Fibroblast of the aortic adventitia (primary cell): Measurements from ENCODE around the gene SMARCC2. TPM values are rescaled to one million over a fixed set of nuclear protein-coding genes. Genes with fewer than 3 reads are reported as not detected.

Experiments used
- DNase-seq: peaks from one replicate; pipeline ENCODE4 v3.0.0-alpha.2; 2010; ENCODE audit warnings: low read depth
- H3K4me3 ChIP-seq: 2 replicates; pipeline ENCODE4 v1.5.1; 2011; ENCODE audit warnings: low read depth, mild to moderate bottlenecking, control low read depth, low read length, moderate library complexity
- total RNA-seq: library from RNA; depleted of rRNA; stranded (reverse); fragments of >200 nt; gene quantifications from 2 replicates; pipeline ENCODE4 v1.2.3, GENCODE V29; 2012; ENCODE audit warnings: low replicate concordance
- TF ChIP-seq, protein P1 (sequence below): IDR thresholded peaks from 2 replicates; pipeline ENCODE4 v1.5.1; 2011; ENCODE audit warnings: mild to moderate bottlenecking, low read length, control low read depth, inconsistent platforms; ENCODE audit not compliant: insufficient read depth

Gene SMARCC2
- total RNA-seq = 69.4 and 222 TPM in 2 replicates

DNA sequence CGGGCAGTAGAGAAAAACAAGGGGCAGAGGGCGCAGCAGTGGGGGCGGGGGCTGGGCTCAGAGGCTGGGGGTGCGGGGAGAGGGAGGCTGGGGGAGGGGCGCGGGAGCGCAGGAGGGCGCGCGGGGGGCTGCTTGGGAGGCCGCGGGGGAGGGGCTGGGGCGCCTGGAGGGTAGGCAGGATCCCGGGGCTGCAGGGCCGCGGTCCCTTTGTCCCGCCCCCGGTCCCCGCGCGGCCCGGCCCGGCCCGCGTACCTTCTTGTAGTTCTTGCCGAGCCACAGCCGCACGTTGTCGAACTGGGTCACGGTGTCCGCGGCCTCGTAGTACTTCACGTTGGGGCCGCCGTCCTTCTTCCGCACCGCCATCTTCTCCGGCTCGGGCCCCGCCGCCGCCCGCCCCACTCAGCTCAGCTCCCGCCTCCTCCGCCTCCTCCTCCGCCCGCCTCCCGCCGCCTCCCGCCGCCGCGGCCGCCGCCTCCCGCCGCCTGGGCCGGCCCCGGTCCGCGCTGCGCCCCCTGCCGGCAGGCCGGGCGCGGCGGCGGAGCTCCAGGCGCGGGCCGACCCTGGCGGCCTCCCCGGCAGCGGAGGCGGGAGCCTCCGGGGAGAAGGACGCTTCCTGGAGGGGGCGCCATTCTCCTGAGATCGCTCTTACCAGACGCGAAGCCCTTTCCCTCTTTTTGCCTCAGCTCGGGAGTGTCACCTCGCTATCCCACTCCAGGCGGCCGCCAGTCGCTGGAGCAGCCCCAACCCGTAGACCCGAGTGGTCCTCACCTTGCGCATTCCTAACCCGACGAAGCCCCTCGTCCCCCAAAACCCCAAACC, at the start of gene SMARCC2:
TSS of gene SMARCC2 (minus strand) at position 385 of the 819 bp plus-strand sequence. CDS start at position 363, 22 bp downstream.
- H3K4me3 ChIP-seq = peak within 1 kb of the TSS; percentile 81
- DNase-seq = peak; percentile 86
- TF ChIP-seq, protein P1, sequence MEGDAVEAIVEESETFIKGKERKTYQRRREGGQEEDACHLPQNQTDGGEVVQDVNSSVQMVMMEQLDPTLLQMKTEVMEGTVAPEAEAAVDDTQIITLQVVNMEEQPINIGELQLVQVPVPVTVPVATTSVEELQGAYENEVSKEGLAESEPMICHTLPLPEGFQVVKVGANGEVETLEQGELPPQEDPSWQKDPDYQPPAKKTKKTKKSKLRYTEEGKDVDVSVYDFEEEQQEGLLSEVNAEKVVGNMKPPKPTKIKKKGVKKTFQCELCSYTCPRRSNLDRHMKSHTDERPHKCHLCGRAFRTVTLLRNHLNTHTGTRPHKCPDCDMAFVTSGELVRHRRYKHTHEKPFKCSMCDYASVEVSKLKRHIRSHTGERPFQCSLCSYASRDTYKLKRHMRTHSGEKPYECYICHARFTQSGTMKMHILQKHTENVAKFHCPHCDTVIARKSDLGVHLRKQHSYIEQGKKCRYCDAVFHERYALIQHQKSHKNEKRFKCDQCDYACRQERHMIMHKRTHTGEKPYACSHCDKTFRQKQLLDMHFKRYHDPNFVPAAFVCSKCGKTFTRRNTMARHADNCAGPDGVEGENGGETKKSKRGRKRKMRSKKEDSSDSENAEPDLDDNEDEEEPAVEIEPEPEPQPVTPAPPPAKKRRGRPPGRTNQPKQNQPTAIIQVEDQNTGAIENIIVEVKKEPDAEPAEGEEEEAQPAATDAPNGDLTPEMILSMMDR = peak; percentile 64

GRCh38 chr12:56237552-56237951, 48.3 kb upstream of the SMARCC2 start:
- TF ChIP-seq, protein P1 = no peak
- DNase-seq = no peak
- no peak overlapping the region for H3K4me3 ChIP-seq

GRCh38 chr12:56236985-56237384, 47.7 kb upstream of the SMARCC2 start:
- DNase-seq = no peak
- no peak overlapping the region for H3K4me3 ChIP-seq
- TF ChIP-seq, protein P1 = no peak

- no peak for DNase-seq
- TF ChIP-seq, protein P1 = no peak
- H3K4me3 ChIP-seq = no peak overlapping the region
Measured at GRCh38 chr12:56236091-56236490, 46.8 kb upstream of the SMARCC2 start.

DNA sequence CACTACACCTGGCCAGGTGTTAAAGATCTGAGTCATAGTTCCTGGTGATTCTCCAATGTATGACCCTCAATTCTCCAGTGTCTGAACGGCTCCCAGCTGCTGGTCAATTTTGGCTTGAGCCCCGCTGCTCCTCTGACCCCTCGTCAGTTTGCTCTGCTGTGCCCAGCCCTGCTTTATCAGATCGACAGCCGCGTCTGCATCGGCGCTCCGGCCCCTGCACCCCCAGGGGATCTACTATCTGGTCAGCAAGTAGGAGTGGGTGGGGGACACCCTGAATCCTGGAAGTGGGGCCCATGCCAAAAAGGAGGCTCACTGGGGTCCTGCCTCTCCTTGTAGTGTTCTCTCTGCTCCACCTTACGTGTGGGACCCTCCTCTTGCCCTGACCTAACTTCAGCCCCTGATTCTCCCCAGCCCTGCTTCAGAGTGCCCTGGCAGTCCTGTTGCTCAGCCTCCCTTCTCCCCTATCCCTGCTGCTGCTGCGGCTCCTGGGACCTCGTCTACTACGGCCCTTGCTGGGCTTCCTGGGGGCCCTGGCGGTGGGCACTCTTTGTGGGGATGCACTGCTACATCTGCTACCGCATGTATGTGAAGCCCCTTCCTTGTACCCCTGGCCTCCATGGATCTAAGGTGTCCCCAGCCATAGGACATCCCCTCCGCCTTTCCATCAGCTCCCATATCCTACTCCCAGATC, 45.6 kb upstream of the SMARCC2 start:
- TF ChIP-seq, protein P1 = no peak
- no peak for DNase-seq
- H3K4me3 ChIP-seq = no peak overlapping the region

GRCh38 chr12:56231184-56231582, 41.9 kb upstream of the SMARCC2 start:
- TF ChIP-seq, protein P1 = no peak
- H3K4me3 ChIP-seq = no peak overlapping the region
- no peak for DNase-seq
